GM18868 (cell line): Measurements from ENCODE around the gene TMEM208.

ENCODE experiments used
- ATAC-seq: cut with Tn5 transposase; IDR thresholded peaks from one replicate; pipeline ENCODE4 v1.9.1; 2021; ENCODE audit warnings: mild to moderate bottlenecking, moderate library complexity; ENCODE audit not compliant: unreplicated experiment

The TMEM208 gene

DNA sequence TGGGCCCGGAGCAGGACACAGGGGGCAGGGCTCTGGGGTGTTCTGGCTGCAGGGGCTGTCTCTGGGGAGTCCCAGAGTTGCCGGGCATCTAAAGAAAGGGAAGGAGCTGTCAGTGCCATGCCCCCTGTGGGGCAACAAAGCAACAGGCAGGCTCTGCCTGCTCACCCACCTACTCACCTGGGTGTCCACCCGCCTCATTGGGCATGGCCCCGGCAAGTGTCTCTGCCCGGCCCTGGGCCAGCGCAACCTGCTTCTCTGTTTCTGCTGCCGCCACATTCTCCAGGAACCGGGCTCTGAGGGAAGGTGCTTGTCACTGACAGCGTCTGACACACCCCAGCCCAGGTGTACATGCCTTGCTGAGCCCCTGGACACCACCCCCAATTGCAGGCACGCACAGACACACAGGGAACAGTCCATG is 7.3 kb downstream of the TMEM208 start:
- no peak for ATAC-seq

GRCh38 chr16:67235816-67236562 is 9.1 kb downstream of the TMEM208 start:
- no peak for ATAC-seq

- ATAC-seq = no peak
Measured at GRCh38 chr16:67236563-67237395, 9.8 kb downstream of the TMEM208 start.

GRCh38 chr16:67237396-67238277 is 10.7 kb downstream of the TMEM208 start:
- ATAC-seq = no peak

- no peak for ATAC-seq
Measured at GRCh38 chr16:67238278-67238575, 11.3 kb downstream of the TMEM208 start.

DNA sequence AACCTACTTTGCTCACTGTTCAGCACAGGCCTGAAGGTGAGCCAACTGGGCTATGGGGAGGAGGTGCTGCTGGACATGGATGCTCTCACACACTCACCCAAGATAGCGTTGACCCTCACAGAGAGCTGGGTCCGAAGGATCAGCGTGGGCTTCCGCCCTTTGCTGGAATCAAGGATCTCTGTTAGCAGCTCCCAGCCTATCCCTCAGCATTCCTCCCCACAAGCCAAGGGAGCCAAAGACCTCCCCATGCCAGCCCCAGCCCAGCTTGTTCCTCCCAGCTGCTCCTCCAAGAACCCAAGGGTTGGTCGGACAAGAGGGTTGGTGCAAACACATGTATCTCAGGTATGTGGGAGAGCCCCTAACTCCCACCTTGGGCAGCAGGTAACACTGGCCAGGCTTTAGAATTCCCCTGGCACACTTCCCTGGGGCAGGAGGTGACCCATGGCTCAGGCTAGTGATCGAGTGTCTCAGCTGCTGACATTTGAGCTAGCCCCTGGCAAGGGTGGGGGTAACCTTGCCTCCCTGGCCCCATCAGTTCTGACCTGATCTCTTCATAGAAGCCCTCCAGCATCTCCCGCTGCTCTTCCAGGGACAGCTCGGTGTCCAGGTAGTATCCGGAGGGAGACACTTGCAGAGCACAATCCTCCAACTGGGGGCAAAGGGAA is 12.0 kb downstream of the TMEM208 start:
- ATAC-seq = no peak

GRCh38 chr16:67240506-67240905 is 13.6 kb downstream of the TMEM208 start:
- ATAC-seq = no peak

DNA sequence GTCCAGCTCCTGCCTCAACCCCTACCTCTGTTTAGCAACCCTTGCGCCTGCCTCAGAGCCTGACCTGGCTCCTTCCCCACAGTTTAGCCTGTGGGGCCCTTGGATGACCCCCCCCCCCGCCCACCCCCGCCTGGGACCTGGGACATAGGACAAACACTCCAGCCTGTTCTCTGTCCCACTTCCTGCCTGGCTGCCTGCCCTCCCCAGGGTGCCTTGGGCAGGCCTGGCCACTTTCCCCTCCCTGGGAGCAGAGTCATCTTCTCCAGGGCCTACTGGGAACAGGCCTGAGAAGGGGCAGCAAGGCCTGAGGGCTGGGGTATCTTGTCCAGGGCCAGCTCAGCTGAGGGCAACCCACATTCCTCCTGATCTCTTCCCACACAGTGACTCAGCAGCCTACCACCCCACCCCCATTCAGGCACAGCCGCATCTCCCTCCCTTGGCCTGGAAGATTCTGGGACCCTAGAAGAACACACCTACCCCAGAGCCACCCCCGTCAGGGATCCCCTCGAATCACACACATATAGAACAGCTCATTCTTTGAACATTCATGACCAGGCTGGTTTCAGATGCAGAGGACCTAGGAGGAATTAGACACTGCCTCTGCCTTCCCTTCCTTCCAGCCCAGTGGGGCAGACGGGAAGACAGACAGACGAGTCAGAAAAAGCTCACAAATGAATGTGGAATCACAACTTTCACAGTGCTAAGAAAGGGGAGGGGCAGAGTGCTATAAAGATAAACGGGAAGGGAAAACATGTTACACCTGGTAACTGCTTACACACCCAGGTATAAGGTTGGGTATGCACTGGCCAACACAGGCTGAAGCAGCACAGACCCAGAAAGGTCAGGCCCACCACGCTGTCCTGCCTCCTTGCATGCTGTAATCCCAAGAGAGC is 14.3 kb downstream of the TMEM208 start:
- no peak for ATAC-seq

DNA sequence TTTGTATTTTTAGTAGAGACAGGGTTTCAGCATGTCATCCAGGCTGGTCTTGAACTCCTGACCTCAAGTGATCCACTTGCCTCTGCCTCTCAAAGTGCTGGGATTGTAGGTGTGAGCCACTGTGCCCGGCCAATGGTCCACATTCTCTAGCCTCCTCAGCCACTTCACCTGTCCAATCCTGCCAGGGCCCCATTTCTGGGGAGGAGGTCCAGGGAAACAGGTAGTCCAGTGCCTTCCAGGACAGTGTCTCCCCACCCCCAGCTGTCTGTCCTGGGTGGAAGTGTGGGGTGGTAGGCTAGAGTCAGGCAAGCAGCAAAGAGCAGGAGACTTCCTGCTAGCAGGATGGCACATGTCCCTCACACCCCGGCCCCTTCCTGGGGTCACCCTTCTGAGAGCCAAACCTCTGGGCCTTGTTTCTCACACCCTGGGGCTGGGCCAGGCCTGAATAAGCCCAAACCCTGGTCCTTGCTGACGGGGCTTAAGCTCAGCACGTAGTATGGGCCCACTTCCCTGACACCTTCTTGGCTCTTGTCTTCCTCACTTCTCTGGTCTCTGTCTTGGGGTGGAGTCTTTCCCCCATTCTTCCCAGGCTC is 15.3 kb downstream of the TMEM208 start:
- ATAC-seq = no peak

DNA sequence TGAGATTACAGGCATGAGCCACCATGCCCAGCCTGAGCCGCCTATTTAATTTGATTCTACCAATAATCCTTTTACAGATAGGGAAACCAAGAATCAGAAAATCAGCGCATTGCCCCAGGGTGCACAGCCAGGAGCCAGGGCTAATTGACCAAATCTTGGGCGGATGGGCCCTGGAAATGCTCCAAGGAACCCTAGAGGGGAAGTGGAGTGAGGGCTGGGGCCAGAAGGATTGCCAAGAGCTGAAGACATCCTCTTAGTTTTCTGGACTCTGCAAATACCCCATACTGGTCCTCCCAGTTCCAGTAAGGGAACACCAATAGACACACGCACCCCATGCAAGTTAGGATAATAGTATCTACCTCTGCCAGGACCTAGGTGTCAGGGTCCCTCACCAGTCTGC is 16.6 kb downstream of the TMEM208 start:
- ATAC-seq = no peak

- peak; percentile 63 for ATAC-seq
Measured at GRCh38 chr16:67244387-67245185, 17.7 kb downstream of the TMEM208 start.

DNA sequence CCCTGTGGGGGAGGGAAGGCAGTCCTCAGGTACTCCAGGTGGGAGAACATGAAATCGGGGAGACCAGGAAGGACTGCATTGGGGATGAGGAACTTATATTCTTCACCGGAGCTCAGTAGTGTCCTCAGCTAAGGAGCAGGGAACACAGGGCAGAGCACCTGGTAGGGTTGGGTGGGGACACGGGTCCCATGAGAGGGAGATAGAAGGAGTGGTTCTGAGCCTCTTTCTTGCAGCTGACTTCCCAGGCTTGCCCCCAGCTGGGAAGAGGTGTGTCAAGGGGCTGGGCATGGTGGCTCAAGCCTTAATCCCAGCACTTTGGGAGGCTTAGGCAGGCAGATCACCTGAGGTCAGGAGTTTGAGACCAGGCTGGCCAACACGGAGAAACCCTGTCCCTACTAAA is 18.3 kb downstream of the TMEM208 start:
- no peak for ATAC-seq

GRCh38 chr16:67245674-67246080 is 18.7 kb downstream of the TMEM208 start:
- ATAC-seq = no peak

DNA sequence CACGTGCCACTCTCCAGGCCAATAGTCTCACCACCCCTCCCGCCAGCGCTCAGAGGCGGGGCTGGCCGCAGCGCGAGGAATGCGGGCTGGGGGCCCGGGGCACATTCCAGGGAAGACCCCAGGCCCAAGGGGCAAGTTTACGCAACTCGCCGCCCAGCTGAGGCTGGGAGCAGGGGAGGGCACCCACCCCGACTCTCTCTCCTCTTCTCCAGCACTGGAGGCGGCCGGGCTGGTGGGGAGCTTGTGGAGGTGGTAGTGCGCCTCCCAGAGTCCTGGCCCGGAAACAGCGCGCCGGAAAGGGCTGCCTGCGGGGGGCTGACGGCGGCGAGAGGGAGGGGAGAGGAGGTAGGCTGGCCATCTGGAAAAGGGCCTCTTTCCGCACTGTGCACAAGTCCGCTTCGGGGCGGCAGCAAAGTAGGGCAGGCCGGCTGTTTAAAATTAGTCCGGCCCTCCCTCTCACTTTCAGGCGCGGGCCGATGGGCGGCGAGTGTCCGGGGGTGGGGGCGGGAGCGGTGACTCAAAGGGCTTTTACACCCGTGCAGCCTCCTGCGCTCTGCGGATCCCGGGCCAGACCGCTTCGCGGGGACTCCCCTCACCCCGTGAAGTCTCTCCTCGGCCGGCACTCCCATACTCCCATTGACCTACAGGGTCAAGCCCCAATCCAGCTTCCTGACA is 19.3 kb downstream of the TMEM208 start:
- no peak for ATAC-seq

DNA sequence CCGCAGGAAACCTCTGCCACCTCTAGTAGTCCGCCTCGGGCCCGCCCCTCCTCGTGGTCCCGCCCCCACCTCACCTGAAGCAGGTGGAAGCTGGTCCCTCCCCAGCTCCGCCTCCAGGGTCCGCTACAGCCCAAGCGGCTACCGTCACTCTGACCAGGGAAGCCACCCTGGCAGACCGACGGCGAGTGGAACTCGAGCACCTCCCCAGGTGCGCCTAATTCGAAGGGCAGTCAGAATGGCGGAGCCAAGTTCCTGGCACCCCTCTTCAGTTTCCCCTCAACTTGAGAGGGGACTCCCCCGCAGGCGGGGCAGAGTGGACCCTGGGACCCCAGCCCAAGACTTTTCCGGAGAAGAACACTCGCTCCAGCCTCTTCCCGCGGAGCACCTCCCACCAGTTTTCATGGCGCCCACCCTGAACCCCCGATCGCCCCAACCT is 19.8 kb downstream of the TMEM208 start:
- ATAC-seq = no peak

DNA sequence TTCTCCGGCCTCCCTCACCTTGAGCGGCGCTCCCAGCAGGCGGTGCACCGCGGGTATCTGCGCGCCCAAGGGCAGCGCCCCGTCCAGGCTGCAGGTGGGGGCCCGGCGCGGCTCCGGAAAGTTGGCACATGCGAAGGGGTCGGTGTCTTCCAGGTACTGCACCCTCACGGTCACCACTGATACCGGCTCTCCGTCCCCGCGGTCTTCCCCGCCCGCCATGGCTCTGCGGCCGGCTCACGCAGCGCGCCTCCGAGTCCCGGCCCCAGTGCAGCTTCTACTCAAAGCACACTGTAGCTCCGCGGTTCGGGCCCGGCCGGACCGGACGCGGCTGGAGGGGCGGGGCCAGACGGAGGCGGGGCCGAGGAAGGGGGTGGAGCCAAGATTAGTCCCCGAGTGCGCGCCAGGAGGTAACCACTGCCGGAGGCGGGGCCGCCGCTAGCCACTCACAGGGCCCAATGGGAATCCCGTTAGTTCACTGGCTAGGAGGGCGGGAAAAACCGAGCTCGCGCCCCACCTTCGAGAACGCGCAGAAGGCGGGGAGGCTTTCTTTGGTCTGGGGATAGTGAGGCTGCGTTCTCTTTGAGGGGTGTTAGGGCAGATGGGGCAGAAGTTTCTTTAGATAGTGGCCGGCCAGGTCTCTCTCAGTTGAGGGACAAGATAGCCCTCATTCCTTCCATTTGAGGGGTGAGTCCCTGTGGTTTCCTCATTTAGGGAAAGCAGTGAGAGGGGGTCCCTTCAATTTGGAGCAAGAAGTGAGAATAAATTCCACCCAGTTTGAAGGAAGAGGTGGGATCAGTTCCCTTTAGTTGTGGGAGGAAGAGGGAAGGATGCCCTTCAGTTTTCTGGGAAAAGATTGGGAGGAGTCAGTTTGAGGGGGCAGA is 20.5 kb downstream of the TMEM208 start, which contains the start of gene FHOD1:
Gene FHOD1 (minus strand): TSS at position 290 of the 881 bp plus-strand sequence. CDS start 71 bp downstream, at position 219.
- ATAC-seq = peak; percentile 42

GRCh38 chr16:67248073-67248400 is 21.1 kb downstream of the TMEM208 start:
- ATAC-seq = no peak
